ENCODE results near the gene GPR3.
A peak's percentile ranks its signal among the peaks of the same experiment; 100 is the strongest.

The GPR3 gene

GRCh38 chr1:27366113-27366410 lies 26.4 kb upstream of the GPR3 start:
- DNase-seq: peak; percentile 91
- Histone ChIP-seq H3K4ac (ENCODE audit: low read depth, low read length) (peak overlapping the region; percentile 50), H4K8ac (ENCODE audit: low read depth, low read length) (no peak overlapping the region), H3K56ac (ENCODE audit: low read length) (peak overlapping the region; percentile 62), H3K4me1 (ENCODE audit: control insufficient read depth, low read depth, low read length) (peaks cover 3% of the 10 kb centered on the region), H4K5ac (ENCODE audit: low read length) (no peak overlapping the region), H3K27me3 (ENCODE audit: insufficient read depth, low read length, poor library complexity) (no peaks in the 10 kb centered on the region), H2BK15ac (replicated peaks; ENCODE audit: low read depth) (no peak overlapping the region), H3K18ac (ENCODE audit: low read length) (peak overlapping the region; percentile 54), H2BK120ac (ENCODE audit: low read depth, low read length) (no peak overlapping the region), H3K79me2 (ENCODE audit: control insufficient read depth, insufficient read depth, low read length) (no peaks in the 10 kb centered on the region), H3K4me2 (ENCODE audit: low read length) (peak overlapping the region; percentile 96), H3K27ac (ENCODE audit: low read depth, low read length) (peak overlapping the region; percentile 79), H3K36me3 (ENCODE audit: control insufficient read depth, insufficient read depth, low read length) (no peaks in the 10 kb centered on the region), H2AK5ac (ENCODE audit: low read length) (no peak overlapping the region), H3K23ac (ENCODE audit: low read length) (no peak overlapping the region), H3K9ac (ENCODE audit: low read length) (peak overlapping the region; percentile 89), H3K4me3 (ENCODE audit: low read length) (peak overlapping the region; percentile 53), H2BK5ac (ENCODE audit: low read length) (no peak overlapping the region), H3K79me1 (ENCODE audit: low read length) (no peaks in the 10 kb centered on the region)
- no CpG with 5 or more reads among the region's 30 CpGs for WGBS (ENCODE audit: extremely low coverage, insufficient coverage, low lambda C conversion rate)

- Histone ChIP-seq H3K79me2 (ENCODE audit: control insufficient read depth, insufficient read depth, low read length) (no peaks in the 10 kb centered on the region), H2BK120ac (ENCODE audit: low read depth, low read length) (no peak within 1 kb of the TSS), H3K56ac (ENCODE audit: low read length) (peak within 1 kb of the TSS; percentile 62), H3K9ac (ENCODE audit: low read length) (peak within 1 kb of the TSS; percentile 89), H3K4me1 (ENCODE audit: control insufficient read depth, low read depth, low read length) (peaks cover 3% of the 10 kb centered on the region), H3K4ac (ENCODE audit: low read depth, low read length) (peak within 1 kb of the TSS; percentile 64), H4K5ac (ENCODE audit: low read length) (no peak within 1 kb of the TSS), H2AK5ac (ENCODE audit: low read length) (no peak within 1 kb of the TSS), H3K27me3 (ENCODE audit: insufficient read depth, low read length, poor library complexity) (no peaks in the 10 kb centered on the region), H3K36me3 (ENCODE audit: control insufficient read depth, insufficient read depth, low read length) (no peaks in the 10 kb centered on the region), H4K8ac (ENCODE audit: low read depth, low read length) (peak within 1 kb of the TSS; percentile 16), H3K18ac (ENCODE audit: low read length) (peak within 1 kb of the TSS; percentile 61), H2BK15ac (replicated peaks; ENCODE audit: low read depth) (no peak within 1 kb of the TSS), H3K23ac (ENCODE audit: low read length) (no peak within 1 kb of the TSS), H3K4me2 (ENCODE audit: low read length) (peak within 1 kb of the TSS; percentile 96), H3K4me3 (ENCODE audit: low read length) (peak within 1 kb of the TSS; percentile 77), H2BK5ac (ENCODE audit: low read length) (no peak within 1 kb of the TSS), H3K79me1 (ENCODE audit: low read length) (no peaks in the 10 kb centered on the region), H3K27ac (ENCODE audit: low read depth, low read length) (peak within 1 kb of the TSS; percentile 79)
- no CpG with 5 or more reads among the region's 67 CpGs for WGBS (ENCODE audit: extremely low coverage, insufficient coverage, low lambda C conversion rate)
- peak; percentile 91 for DNase-seq
Measured at GRCh38 chr1:27366411-27367159, 25.8 kb upstream of the GPR3 start, which contains the start of gene MAP3K6. Gene MAP3K6, minus strand, starts transcription at chr1:27366961. Its CDS starts 364 bp downstream, at chr1:27366597.

- no peak overlapping the region for H2BK15ac ChIP-seq (replicated peaks; ENCODE audit: low read depth)
- no peak overlapping the region for H3K23ac ChIP-seq (ENCODE audit: low read length)
- H3K27ac ChIP-seq (ENCODE audit: low read depth, low read length): no peak overlapping the region
- H3K4me1 ChIP-seq (ENCODE audit: control insufficient read depth, low read depth, low read length): peaks cover 3% of the 10 kb centered on the region
- no peak overlapping the region for H3K4me3 ChIP-seq (ENCODE audit: low read length)
- no peaks in the 10 kb centered on the region for H3K79me2 ChIP-seq (ENCODE audit: control insufficient read depth, insufficient read depth, low read length)
- H2BK5ac ChIP-seq (ENCODE audit: low read length): no peak overlapping the region
- no peak overlapping the region for H4K5ac ChIP-seq (ENCODE audit: low read length)
- H2AK5ac ChIP-seq (ENCODE audit: low read length): no peak overlapping the region
- H3K4ac ChIP-seq (ENCODE audit: low read depth, low read length): no peak overlapping the region
- H3K56ac ChIP-seq (ENCODE audit: low read length): peak overlapping the region; percentile 62
- no peak for DNase-seq
- H3K36me3 ChIP-seq (ENCODE audit: control insufficient read depth, insufficient read depth, low read length): no peaks in the 10 kb centered on the region
- H4K8ac ChIP-seq (ENCODE audit: low read depth, low read length): no peak overlapping the region
- H3K27me3 ChIP-seq (ENCODE audit: insufficient read depth, low read length, poor library complexity): no peaks in the 10 kb centered on the region
- H3K79me1 ChIP-seq (ENCODE audit: low read length): no peaks in the 10 kb centered on the region
- no peak overlapping the region for H3K18ac ChIP-seq (ENCODE audit: low read length)
- peak overlapping the region; percentile 89 for H3K9ac ChIP-seq (ENCODE audit: low read length)
- no peak overlapping the region for H2BK120ac ChIP-seq (ENCODE audit: low read depth, low read length)
- H3K4me2 ChIP-seq (ENCODE audit: low read length): peak overlapping the region; percentile 96
- no CpG with 5 or more reads among the region's 8 CpGs for WGBS (ENCODE audit: extremely low coverage, insufficient coverage, low lambda C conversion rate)
Measured at GRCh38 chr1:27367160-27367650, 25.2 kb upstream of the GPR3 start.

- no peaks in the 10 kb centered on the region for H3K79me1 ChIP-seq (ENCODE audit: low read length)
- no peak overlapping the region for H3K56ac ChIP-seq (ENCODE audit: low read length)
- H3K18ac ChIP-seq (ENCODE audit: low read length): no peak overlapping the region
- no peak overlapping the region for H3K4me2 ChIP-seq (ENCODE audit: low read length)
- no peak overlapping the region for H4K8ac ChIP-seq (ENCODE audit: low read depth, low read length)
- no peaks in the 10 kb centered on the region for H3K36me3 ChIP-seq (ENCODE audit: control insufficient read depth, insufficient read depth, low read length)
- DNase-seq: peak; percentile 49
- H3K79me2 ChIP-seq (ENCODE audit: control insufficient read depth, insufficient read depth, low read length): no peaks in the 10 kb centered on the region
- no peak overlapping the region for H2BK120ac ChIP-seq (ENCODE audit: low read depth, low read length)
- no peak overlapping the region for H3K4me3 ChIP-seq (ENCODE audit: low read length)
- no peak overlapping the region for H3K27ac ChIP-seq (ENCODE audit: low read depth, low read length)
- H3K9ac ChIP-seq (ENCODE audit: low read length): no peak overlapping the region
- no peak overlapping the region for H2BK5ac ChIP-seq (ENCODE audit: low read length)
- H2BK15ac ChIP-seq (replicated peaks; ENCODE audit: low read depth): no peak overlapping the region
- no CpG with 5 or more reads among the region's 13 CpGs for WGBS (ENCODE audit: extremely low coverage, insufficient coverage, low lambda C conversion rate)
- H3K4ac ChIP-seq (ENCODE audit: low read depth, low read length): no peak overlapping the region
- no peak overlapping the region for H2AK5ac ChIP-seq (ENCODE audit: low read length)
- H3K27me3 ChIP-seq (ENCODE audit: insufficient read depth, low read length, poor library complexity): no peaks in the 10 kb centered on the region
- no peak overlapping the region for H4K5ac ChIP-seq (ENCODE audit: low read length)
- H3K23ac ChIP-seq (ENCODE audit: low read length): no peak overlapping the region
- peaks cover 3% of the 10 kb centered on the region for H3K4me1 ChIP-seq (ENCODE audit: control insufficient read depth, low read depth, low read length)
Measured at GRCh38 chr1:27368869-27369582, 23.4 kb upstream of the GPR3 start.

GRCh38 chr1:27372022-27372807 lies 20.2 kb upstream of the GPR3 start:
- no peak overlapping the region for H4K8ac ChIP-seq (ENCODE audit: low read depth, low read length)
- H2BK120ac ChIP-seq (ENCODE audit: low read depth, low read length): no peak overlapping the region
- no CpG with 5 or more reads among the region's 19 CpGs for WGBS (ENCODE audit: extremely low coverage, insufficient coverage, low lambda C conversion rate)
- no peak overlapping the region for H3K4ac ChIP-seq (ENCODE audit: low read depth, low read length)
- H3K9ac ChIP-seq (ENCODE audit: low read length): no peak overlapping the region
- no peak overlapping the region for H2BK15ac ChIP-seq (replicated peaks; ENCODE audit: low read depth)
- H3K27ac ChIP-seq (ENCODE audit: low read depth, low read length): no peak overlapping the region
- no peaks in the 10 kb centered on the region for H3K4me1 ChIP-seq (ENCODE audit: control insufficient read depth, low read depth, low read length)
- H3K27me3 ChIP-seq (ENCODE audit: insufficient read depth, low read length, poor library complexity): no peaks in the 10 kb centered on the region
- no peak overlapping the region for H3K18ac ChIP-seq (ENCODE audit: low read length)
- H2BK5ac ChIP-seq (ENCODE audit: low read length): no peak overlapping the region
- H3K4me3 ChIP-seq (ENCODE audit: low read length): no peak overlapping the region
- no peaks in the 10 kb centered on the region for H3K79me1 ChIP-seq (ENCODE audit: low read length)
- H3K23ac ChIP-seq (ENCODE audit: low read length): no peak overlapping the region
- no peak for DNase-seq
- H2AK5ac ChIP-seq (ENCODE audit: low read length): no peak overlapping the region
- no peak overlapping the region for H3K56ac ChIP-seq (ENCODE audit: low read length)
- H3K36me3 ChIP-seq (ENCODE audit: control insufficient read depth, insufficient read depth, low read length): no peaks in the 10 kb centered on the region
- H4K5ac ChIP-seq (ENCODE audit: low read length): no peak overlapping the region
- no peaks in the 10 kb centered on the region for H3K79me2 ChIP-seq (ENCODE audit: control insufficient read depth, insufficient read depth, low read length)
- H3K4me2 ChIP-seq (ENCODE audit: low read length): no peak overlapping the region
